BE2C (cell line): Measurements from ENCODE around the gene MARCHF6.

Source experiments
- DNase-seq: peaks from one replicate; pipeline ENCODE4 v3.0.0-alpha.2; 2020
- H3K27me3 ChIP-seq: fragments of 250-450 bp; sonication (Bioruptor Pico); 2 replicates; pipeline ENCODE4 v1.5.1; 2020; ENCODE audit warnings: mild to moderate bottlenecking
- H3K36me3 ChIP-seq: fragments of 250-450 bp; sonication (Bioruptor Pico); 2 replicates; pipeline ENCODE4 v1.5.1; 2020; ENCODE audit warnings: mild to moderate bottlenecking
- H3K4me1 ChIP-seq: fragments of 250-450 bp; sonication (Bioruptor Pico); 2 replicates; pipeline ENCODE4 v1.5.1; 2020
- H3K4me3 ChIP-seq: 2 replicates; pipeline ENCODE4 v1.5.1; 2011; ENCODE audit warnings: low read depth, low read length
- H3K9me3 ChIP-seq: fragments of 250-450 bp; sonication (Bioruptor Pico); 2 replicates; pipeline ENCODE4 v1.5.1; 2020
- TF ChIP-seq, protein P1 (sequence below): IDR thresholded peaks from 2 replicates; pipeline ENCODE4 v1.5.1; 2012; ENCODE audit warnings: mild to moderate bottlenecking, low read depth, low read length

MARCHF6 gene

DNA sequence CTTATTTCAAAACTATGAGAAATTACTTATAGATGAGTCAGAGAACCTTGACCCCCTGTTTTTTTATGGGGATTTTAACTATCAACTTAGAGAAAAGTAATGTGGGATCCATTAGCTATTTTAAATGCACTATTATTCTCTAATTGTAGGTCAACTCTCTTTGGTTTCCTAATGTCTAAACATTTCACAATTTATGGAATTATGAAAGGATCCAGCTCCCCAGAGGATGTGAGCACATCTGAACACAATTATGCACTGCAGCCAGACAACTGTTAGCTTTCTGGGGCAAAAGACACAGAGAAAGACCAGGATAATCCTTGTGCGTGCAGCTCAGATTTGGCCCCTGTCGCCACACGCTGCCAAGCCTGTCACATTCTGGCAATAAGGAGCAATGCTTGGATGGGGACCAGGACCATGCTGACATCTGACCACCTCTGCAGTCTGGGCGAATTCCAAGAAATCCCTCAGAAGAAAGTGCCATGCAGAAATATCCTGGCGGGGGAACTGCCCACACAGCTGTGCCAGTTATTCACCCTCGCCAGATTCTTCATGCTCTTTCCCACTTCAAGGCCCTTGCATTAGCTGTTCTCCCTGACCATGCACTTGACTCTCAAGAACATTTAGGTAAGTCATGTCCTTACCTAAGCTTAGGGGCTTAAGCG is 23.5 kb upstream of the MARCHF6 start:
- DNase-seq = no peak
- no peaks in the 10 kb centered on the region for H3K27me3 ChIP-seq
- no peaks in the 10 kb centered on the region for H3K9me3 ChIP-seq
- no peak overlapping the region for H3K4me3 ChIP-seq
- H3K36me3 ChIP-seq = no peaks in the 10 kb centered on the region
- no peaks in the 10 kb centered on the region for H3K4me1 ChIP-seq
- TF ChIP-seq, protein P1, sequence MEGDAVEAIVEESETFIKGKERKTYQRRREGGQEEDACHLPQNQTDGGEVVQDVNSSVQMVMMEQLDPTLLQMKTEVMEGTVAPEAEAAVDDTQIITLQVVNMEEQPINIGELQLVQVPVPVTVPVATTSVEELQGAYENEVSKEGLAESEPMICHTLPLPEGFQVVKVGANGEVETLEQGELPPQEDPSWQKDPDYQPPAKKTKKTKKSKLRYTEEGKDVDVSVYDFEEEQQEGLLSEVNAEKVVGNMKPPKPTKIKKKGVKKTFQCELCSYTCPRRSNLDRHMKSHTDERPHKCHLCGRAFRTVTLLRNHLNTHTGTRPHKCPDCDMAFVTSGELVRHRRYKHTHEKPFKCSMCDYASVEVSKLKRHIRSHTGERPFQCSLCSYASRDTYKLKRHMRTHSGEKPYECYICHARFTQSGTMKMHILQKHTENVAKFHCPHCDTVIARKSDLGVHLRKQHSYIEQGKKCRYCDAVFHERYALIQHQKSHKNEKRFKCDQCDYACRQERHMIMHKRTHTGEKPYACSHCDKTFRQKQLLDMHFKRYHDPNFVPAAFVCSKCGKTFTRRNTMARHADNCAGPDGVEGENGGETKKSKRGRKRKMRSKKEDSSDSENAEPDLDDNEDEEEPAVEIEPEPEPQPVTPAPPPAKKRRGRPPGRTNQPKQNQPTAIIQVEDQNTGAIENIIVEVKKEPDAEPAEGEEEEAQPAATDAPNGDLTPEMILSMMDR = no peak

DNA sequence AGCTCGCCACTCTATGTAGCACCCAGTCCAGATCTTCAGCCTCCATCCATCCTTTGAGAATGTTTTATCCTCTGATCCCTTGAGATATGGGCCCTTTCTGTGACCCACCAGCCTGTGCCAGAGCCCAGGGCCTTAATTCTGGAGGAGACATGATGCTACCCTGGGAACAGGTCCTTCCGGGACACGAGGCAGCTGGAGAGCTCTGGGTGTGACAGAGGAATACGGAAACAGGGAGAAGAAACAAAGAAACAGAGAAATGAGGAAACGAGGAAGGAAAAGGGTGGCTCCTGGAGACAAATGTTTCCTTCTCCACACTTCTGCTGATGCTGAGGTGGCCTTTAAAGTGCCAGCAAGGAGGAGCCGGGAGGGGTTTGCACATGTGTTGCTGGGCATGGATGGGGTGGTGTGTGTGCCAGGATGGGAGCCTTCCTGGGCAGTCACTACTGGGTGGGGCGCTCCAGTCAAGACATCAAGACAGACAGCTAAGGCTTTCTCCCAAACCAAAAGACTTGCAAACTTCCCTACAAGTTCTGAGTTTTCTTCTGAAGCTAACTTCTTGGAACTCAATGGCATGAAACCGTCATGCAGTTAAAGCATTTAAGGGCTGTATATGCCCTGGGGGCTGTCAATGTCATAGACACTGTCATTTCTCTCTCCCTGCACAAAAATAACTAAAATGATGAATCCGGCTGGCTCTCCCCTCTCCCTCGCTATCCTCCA is 22.8 kb upstream of the MARCHF6 start:
- H3K4me3 ChIP-seq = no peak overlapping the region

DNA sequence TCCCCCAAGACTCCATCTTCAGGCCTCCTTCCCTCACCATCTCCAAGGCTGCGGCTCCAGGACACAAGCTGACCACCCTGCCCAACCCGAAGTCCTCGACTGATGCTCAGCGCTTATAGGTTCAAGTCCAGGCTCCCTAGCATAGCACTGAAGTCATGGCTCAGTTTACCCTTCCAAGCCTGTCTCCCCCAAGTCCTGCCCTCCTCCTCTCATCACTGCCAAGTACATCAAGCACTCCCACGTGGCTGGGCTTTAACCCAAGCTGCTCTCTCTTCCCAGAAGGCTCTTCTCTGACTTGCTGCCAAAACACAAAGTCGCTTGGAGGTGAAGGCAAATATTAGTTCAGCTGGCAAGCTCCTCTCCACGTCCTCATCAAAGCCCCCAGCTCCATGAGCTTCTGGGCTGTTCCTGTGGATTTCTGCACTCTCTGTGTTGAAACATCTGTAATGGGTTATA is 22.1 kb upstream of the MARCHF6 start:
- TF ChIP-seq, protein P1 = no peak
- no peak for DNase-seq
- H3K9me3 ChIP-seq = no peaks in the 10 kb centered on the region
- no peaks in the 10 kb centered on the region for H3K4me1 ChIP-seq
- no peaks in the 10 kb centered on the region for H3K36me3 ChIP-seq
- H3K4me3 ChIP-seq = no peak overlapping the region
- no peaks in the 10 kb centered on the region for H3K27me3 ChIP-seq

More for the DNA sequence above, 22.8 kb upstream of the MARCHF6 start:
- Histone ChIP-seq H3K27me3 (no peaks in the 10 kb centered on the region), H3K4me1 (no peaks in the 10 kb centered on the region), H3K36me3 (no peaks in the 10 kb centered on the region), H3K9me3 (no peaks in the 10 kb centered on the region)
- TF ChIP-seq, protein P1 = no peak
- DNase-seq = no peak

DNA sequence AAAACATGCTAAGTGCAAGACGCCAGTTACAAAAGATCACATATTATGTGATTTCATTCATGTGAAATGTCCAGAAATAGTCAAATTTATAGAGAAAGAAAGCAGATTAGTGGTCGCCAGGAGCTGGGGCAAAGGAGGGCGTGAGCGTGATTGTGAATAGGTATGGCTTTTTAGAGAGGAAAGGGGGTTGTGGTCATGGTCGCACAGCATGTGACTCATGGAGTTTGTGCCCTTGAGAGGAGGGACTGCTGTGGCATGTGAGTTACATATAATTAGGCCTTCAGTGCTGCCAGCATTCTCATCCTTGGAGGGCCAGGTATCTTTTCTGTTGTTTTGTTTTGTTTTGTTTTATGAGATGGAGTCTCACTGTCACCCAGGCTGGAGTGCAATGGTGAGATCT is 21.2 kb upstream of the MARCHF6 start:
- Histone ChIP-seq H3K4me1 (no peaks in the 10 kb centered on the region), H3K9me3 (no peaks in the 10 kb centered on the region), H3K27me3 (no peaks in the 10 kb centered on the region), H3K36me3 (no peaks in the 10 kb centered on the region), H3K4me3 (no peak overlapping the region)
- no peak for DNase-seq
- TF ChIP-seq, protein P1 = no peak

DNA sequence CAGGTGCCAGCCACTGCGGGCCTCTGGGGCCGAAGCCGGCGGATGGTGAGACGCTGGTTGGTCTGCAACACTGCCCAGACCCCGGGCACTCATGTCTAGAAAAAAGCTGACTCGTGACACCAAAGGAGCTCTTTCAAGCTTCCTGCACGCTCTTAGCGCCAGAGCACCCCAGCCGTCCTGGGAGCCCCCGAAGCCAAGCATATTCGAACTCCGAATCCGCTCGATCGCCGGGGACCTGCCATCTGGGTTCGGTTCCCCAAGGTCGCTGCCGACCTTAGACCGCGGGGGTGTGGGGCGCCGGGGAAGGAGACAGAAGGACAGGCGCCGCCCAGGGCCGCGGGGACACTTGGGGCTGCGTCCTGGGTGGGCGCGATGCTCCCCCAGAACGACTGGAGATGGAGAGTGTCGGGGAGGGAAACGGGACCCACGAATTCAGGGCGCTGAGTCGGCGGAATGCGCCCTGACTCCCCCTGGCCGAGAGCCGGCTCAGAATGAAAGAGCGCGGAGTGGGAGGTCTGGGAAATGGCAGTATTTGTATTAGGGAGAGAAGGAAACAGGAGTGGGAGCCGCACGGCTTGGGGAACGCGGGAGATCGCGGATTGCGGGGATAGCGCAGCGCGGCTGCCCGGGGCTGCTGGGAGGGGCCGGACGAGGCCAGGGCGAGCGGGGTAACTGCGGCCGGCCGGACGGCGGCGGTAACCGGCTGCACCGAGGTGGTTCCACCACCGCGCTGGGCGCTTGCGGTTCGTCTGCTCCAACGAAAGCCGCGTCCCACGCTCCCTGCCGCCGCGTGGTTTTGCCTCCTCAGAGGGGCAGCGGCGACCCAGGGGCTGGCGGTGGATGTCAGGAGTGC is 20.1 kb upstream of the MARCHF6 start:
- no peaks in the 10 kb centered on the region for H3K9me3 ChIP-seq
- H3K36me3 ChIP-seq = no peaks in the 10 kb centered on the region
- no peak overlapping the region for H3K4me3 ChIP-seq
- H3K27me3 ChIP-seq = no peaks in the 10 kb centered on the region
- TF ChIP-seq, protein P1 = no peak
- H3K4me1 ChIP-seq = no peaks in the 10 kb centered on the region
- DNase-seq = no peak
